B cell (primary cell): Measurements from ENCODE around the gene ASMT.

Experiments
- EZH2 ChIP-seq: IDR thresholded peaks from 2 replicates; pipeline ENCODE4 v1.6.1; 2012; ENCODE audit warnings: borderline replicate concordance, low read depth, mild to moderate bottlenecking, moderate library complexity, low read length; ENCODE audit not compliant: insufficient read depth, poor library complexity, severe bottlenecking
- TF ChIP-seq, protein P1 (sequence below): fragments of 200-600 bp; IDR thresholded peaks from one replicate; pipeline ENCODE4 v1.8.0; 2022; ENCODE audit warnings: antibody characterized with exemption, mild to moderate bottlenecking

DNA sequence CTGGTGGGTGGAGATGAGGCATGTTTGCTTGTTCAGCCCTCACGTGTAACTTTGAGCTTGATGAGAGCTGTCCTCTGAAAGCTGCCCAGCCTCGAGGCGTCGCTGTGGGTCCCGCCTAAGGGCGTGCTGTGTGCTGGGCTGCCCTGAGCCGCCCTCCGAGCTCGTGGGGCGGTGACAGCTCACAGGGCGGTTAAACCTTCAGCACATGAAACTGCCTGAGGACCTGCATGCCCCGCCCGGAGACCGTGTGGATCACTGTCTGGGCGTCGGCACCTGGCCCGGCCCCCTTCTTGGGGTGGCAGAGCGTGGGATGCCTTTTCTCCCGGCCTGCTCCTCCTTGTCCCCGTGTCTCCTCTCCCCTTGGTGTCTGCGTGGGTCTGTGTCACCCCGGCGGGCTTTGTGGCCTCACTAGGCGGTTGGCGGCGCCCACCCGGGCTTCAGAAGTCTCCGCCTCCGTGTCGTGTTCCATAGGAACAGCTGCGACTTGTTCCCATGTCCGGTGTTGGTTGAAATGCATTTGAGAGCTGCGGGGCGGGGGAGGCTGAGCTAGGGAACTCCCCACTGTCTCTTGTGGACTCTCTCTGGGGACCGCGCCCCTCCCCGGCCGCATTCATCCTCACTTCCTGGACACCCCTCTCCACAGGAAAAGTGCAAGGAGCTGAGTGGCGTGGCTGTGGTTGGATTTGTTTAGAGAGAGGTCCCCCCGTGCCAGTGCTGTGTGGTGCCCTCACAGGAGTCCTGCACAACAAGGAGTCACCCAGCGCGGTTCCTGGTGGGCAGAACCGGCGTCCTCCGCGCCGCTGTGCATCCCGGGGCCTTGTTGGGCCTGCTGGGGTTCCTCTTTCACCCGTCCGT lies 16.6 kb upstream of the ASMT start:
- TF ChIP-seq, protein P1, sequence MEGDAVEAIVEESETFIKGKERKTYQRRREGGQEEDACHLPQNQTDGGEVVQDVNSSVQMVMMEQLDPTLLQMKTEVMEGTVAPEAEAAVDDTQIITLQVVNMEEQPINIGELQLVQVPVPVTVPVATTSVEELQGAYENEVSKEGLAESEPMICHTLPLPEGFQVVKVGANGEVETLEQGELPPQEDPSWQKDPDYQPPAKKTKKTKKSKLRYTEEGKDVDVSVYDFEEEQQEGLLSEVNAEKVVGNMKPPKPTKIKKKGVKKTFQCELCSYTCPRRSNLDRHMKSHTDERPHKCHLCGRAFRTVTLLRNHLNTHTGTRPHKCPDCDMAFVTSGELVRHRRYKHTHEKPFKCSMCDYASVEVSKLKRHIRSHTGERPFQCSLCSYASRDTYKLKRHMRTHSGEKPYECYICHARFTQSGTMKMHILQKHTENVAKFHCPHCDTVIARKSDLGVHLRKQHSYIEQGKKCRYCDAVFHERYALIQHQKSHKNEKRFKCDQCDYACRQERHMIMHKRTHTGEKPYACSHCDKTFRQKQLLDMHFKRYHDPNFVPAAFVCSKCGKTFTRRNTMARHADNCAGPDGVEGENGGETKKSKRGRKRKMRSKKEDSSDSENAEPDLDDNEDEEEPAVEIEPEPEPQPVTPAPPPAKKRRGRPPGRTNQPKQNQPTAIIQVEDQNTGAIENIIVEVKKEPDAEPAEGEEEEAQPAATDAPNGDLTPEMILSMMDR: no peak
- no peak for TF ChIP-seq EZH2
